Endothelial cell of umbilical vein (primary cell): ENCODE measurements around the gene KIRREL1. TPM values are rescaled to one million over a fixed set of nuclear protein-coding genes. Genes with fewer than 3 reads are reported as not detected.

Experiments
- BruUV-seq: library from RNA; stranded (reverse); fragments of 400-500 nt; replicated peaks from 2 replicates; lab custom pipeline; 2021; lab: Mats Ljungman, UMichigan
- CTCF ChIA-PET: fragments of 300-600, 350-600 bp; sonication (Branson Sonifier 250); formaldehyde crosslinking; loops from one replicate; lab custom pipeline; 2021; ENCODE audit warnings: antibody characterized with exemption, inconsistent platforms; lab: Charles Lee
- POLR2A ChIA-PET: fragments of 300-600, 350-600 bp; sonication (Branson Sonifier 250); formaldehyde crosslinking; loops from one replicate; lab custom pipeline; 2021; ENCODE audit warnings: antibody characterized with exemption, inconsistent platforms; lab: Charles Lee
- DNase-seq: peaks from one replicate; pipeline ENCODE4 v3.0.0-alpha.2; 2011; ENCODE audit warnings: low read depth, low spot score
- FAIRE-seq: peaks from 2 replicates; lab custom pipeline; 2011; peaks lifted over from hg19 to GRCh38; lab: Jason Lieb, UNC
- H2AFZ ChIP-seq: 2 replicates; pipeline ENCODE4 v1.6.0; 2012; ENCODE audit warnings: low read depth, low read length, control low read depth, inconsistent platforms
- H3K27ac ChIP-seq: 2 replicates; pipeline ENCODE4 v1.5.1; 2011; ENCODE audit warnings: low read depth, mild to moderate bottlenecking, control low read depth, low read length, moderate library complexity; ENCODE audit not compliant: insufficient read depth
- H3K27me3 ChIP-seq, 2 experiments: 2 replicates each; pipeline versions ENCODE4 v1.6.0 to v1.6.1; 2011; ENCODE audit warnings: low read length in 2 of 2, mixed read lengths in 1 of 2; ENCODE audit not compliant: control insufficient read depth in 2 of 2, insufficient read depth in 2 of 2
- H3K36me3 ChIP-seq, 2 experiments: 2 replicates in 1 of 2; 3 replicates in 1 of 2; pipeline ENCODE4 v1.5.1; 2011; ENCODE audit warnings: low read length in 2 of 2, mild to moderate bottlenecking in 1 of 2, moderate library complexity in 1 of 2; ENCODE audit not compliant: control insufficient read depth in 2 of 2, insufficient read depth in 2 of 2; ENCODE audit errors: extremely low read depth in 1 of 2
- H3K4me1 ChIP-seq: 3 replicates; pipeline ENCODE4 v1.5.1; 2011; ENCODE audit warnings: mild to moderate bottlenecking, low read length; ENCODE audit not compliant: control insufficient read depth, insufficient read depth; ENCODE audit errors: extremely low read depth
- H3K4me2 ChIP-seq: 2 replicates; pipeline ENCODE4 v1.6.1; 2011; ENCODE audit warnings: low read length, control low read depth, mixed read lengths; ENCODE audit not compliant: insufficient read depth
- H3K4me3 ChIP-seq, 3 experiments: fragments of 200-600 bp in 1 of 3; sonication (generic), shearing (Covaris generic) in 1 of 3; replicated peaks in 1 of 3; 2 replicates each; pipeline ENCODE4 v1.5.1; 2011 to 2016; ENCODE audit warnings: control low read depth in 3 of 3, low read length in 3 of 3, mild to moderate bottlenecking in 2 of 3, inconsistent platforms in 1 of 3, low read depth in 1 of 3, moderate library complexity in 1 of 3; ENCODE audit not compliant: insufficient read depth in 1 of 3
- H3K79me2 ChIP-seq: 2 replicates; pipeline ENCODE4 v1.6.0; 2012; ENCODE audit warnings: low read length, inconsistent platforms; ENCODE audit not compliant: control insufficient read depth, insufficient read depth
- H3K9ac ChIP-seq: replicated peaks from 2 replicates; pipeline ENCODE3; 2011; ENCODE audit warnings: low read length, control low read depth; ENCODE audit not compliant: insufficient read depth; ENCODE audit errors: extremely low read depth
- H3K9me1 ChIP-seq: replicated peaks from 3 replicates; pipeline ENCODE4 v1.6.0; 2011; ENCODE audit warnings: mild to moderate bottlenecking, low read length; ENCODE audit not compliant: control insufficient read depth, insufficient read depth; ENCODE audit errors: extremely low read depth
- H3K9me3 ChIP-seq: replicated peaks from 2 replicates; pipeline ENCODE4 v1.5.1; 2012; ENCODE audit warnings: low read length, inconsistent platforms; ENCODE audit not compliant: control insufficient read depth, insufficient read depth
- H4K20me1 ChIP-seq: replicated peaks from 2 replicates; pipeline ENCODE3; 2011; ENCODE audit warnings: mild to moderate bottlenecking, low read length; ENCODE audit not compliant: control insufficient read depth, insufficient read depth; ENCODE audit errors: extremely low read depth
- CTCF ChIP-seq, 2 donors: IDR thresholded peaks; 1 replicate in 1 of 2; 2 replicates in 1 of 2; pipeline ENCODE4 v1.5.1; 2011; ENCODE audit warnings: low read length in 2 of 2, mild to moderate bottlenecking in 2 of 2, moderate library complexity in 2 of 2, control low read depth in 1 of 2, inconsistent platforms in 1 of 2, low read depth in 1 of 2; ENCODE audit not compliant: insufficient read depth in 1 of 2; ENCODE audit errors: extremely low read depth in 1 of 2
- EZH2 ChIP-seq: IDR thresholded peaks from 2 replicates; pipeline ENCODE4 v1.6.1; 2012; ENCODE audit warnings: borderline replicate concordance, low read depth, mild to moderate bottlenecking, moderate library complexity, low read length, inconsistent platforms; ENCODE audit not compliant: severe bottlenecking
- FOS ChIP-seq: IDR thresholded peaks from 2 replicates; pipeline ENCODE4 v1.6.1; 2011; ENCODE audit warnings: mild to moderate bottlenecking, low read length, moderate library complexity, borderline replicate concordance; ENCODE audit not compliant: insufficient read depth
- GATA2 ChIP-seq: IDR thresholded peaks from 2 replicates; pipeline ENCODE4 v1.7.0; 2011; ENCODE audit warnings: low read depth, mild to moderate bottlenecking, moderate library complexity, mixed read lengths, low read length; ENCODE audit not compliant: insufficient read length, insufficient read depth
- JUN ChIP-seq: IDR thresholded peaks from 2 replicates; pipeline ENCODE4 v1.6.1; 2011; ENCODE audit warnings: borderline replicate concordance, low read depth; ENCODE audit not compliant: insufficient read length, insufficient read depth
- MAX ChIP-seq: IDR thresholded peaks from 2 replicates; pipeline ENCODE4 v1.6.1; 2011; ENCODE audit not compliant: insufficient read depth, insufficient read length
- MYC ChIP-seq: IDR thresholded peaks from one replicate; pipeline ENCODE4 v1.6.1; 2011; ENCODE audit warnings: mild to moderate bottlenecking, low read depth, low read length
- POLR2A ChIP-seq: IDR thresholded peaks from 2 replicates; pipeline ENCODE4 v1.6.1; 2012; ENCODE audit warnings: low read depth, mild to moderate bottlenecking, control low read depth, low read length
- POLR2AphosphoS5 ChIP-seq: IDR thresholded peaks from 2 replicates; pipeline ENCODE4 v1.6.1; 2012; ENCODE audit warnings: low read depth, mild to moderate bottlenecking, control low read depth, low read length, moderate library complexity; ENCODE audit not compliant: insufficient read depth
- dilution Hi-C: fragments of 300-500 bp; cut with MboI; formaldehyde crosslinking; loops from one replicate; pipeline ENCODE4 v1.15.0; 2019; ENCODE audit warnings: low sequenced_read_pairs; ENCODE audit not compliant: extremely low pct_ligation_motif_present
- intact Hi-C: fragments of 100-400 bp; cut with micrococcal nuclease; formaldehyde crosslinking; loops from one replicate; pipeline ENCODE4 v1.10.0; 2022
- polyA plus RNA-seq, 4 experiments: library from polyadenylated mRNA; depleted of rRNA in 3 of 4; stranded (reverse) in 3 of 4; unstranded in 1 of 4; fragments of >200 nt; gene quantifications; 2 replicates each; pipeline versions ENCODE4 v1.2.1 to v1.2.3, GENCODE V29; 2011 to 2012; ENCODE audit warnings: missing spikeins in 1 of 4
- total RNA-seq: library from RNA; stranded (reverse); gene quantifications from 2 replicates; pipeline ENCODE4 v1.2.3, GENCODE V29; 2021

KIRREL1 gene
- total and polyA plus RNA-seq, 2 donors (not counting 3 experiments of a cell fraction or from before 2014, with no cell fraction given) = 35.6 to 57.6 TPM

GRCh38 chr1:157984469-157984868 lies 9.0 kb upstream of the KIRREL1 start:
- BruUV-seq = no TSS peak
- TF ChIP-seq POLR2A = no peak
- TF ChIP-seq CTCF (IDR thresholded peaks at IDR 0.05; ENCODE audit: extremely low read depth in 1 of 2, insufficient read depth in 1 of 2, low read depth in 1 of 2, low read length in 2 of 2) = no peak
- no peak for TF ChIP-seq FOS
- Histone ChIP-seq H3K27ac (no peak overlapping the region), H3K36me3 (no peaks in the 10 kb centered on the region), H2AFZ (no peak overlapping the region), H3K27me3 (peaks cover 38 to 43% of the 10 kb centered on the region in 2 experiments), H3K9me1 (no peaks in the 10 kb centered on the region), H3K79me2 (no peaks in the 10 kb centered on the region), H4K20me1 (no peaks in the 10 kb centered on the region), H3K4me2 (no peak overlapping the region), H3K9me3 (no peaks in the 10 kb centered on the region), H3K9ac (no peak overlapping the region), H3K4me3 (no peak overlapping the region), H3K4me1 (no peaks in the 10 kb centered on the region)
- ChIA-PET POLR2A (no interaction called here), CTCF (interaction anchor here (0.8 to 3.1 kb wide), 13 partner anchors 8 to 1014 kb away, joined by 3 to 17 read pairs (median 4); no protein-coding TSS in a partner anchor)
- dilution Hi-C loops = no loop called here
- FAIRE-seq (no peak), DNase-seq (no peak)
- intact Hi-C loops = no loop called here

- peaks cover 42 to 43% of the 10 kb centered on the region in 2 experiments for H3K27me3 ChIP-seq
- no TSS peak for BruUV-seq
- H3K79me2 ChIP-seq = no peaks in the 10 kb centered on the region
- ChIA-PET CTCF (interaction anchor here (1.6 to 2.7 kb wide), 2 partner anchors 111 to 138 kb away, joined by 3 to 7 read pairs; no protein-coding TSS in a partner anchor), POLR2A (no interaction called here)
- H3K4me3 ChIP-seq = no peak overlapping the region
- no peaks in the 10 kb centered on the region for H3K36me3 ChIP-seq
- dilution Hi-C loops (no loop called here), intact Hi-C loops (no loop called here)
- DNase-seq = no peak
- H3K9me1 ChIP-seq = no peaks in the 10 kb centered on the region
- H3K4me1 ChIP-seq = no peaks in the 10 kb centered on the region
- no peaks in the 10 kb centered on the region for H4K20me1 ChIP-seq
- H3K27ac ChIP-seq = no peak overlapping the region
- TF ChIP-seq GATA2 = no peak
- no peak for TF ChIP-seq POLR2AphosphoS5
- TF ChIP-seq MYC = no peak
- TF ChIP-seq FOS = no peak
- TF ChIP-seq CTCF (IDR thresholded peaks at IDR 0.05; ENCODE audit: extremely low read depth in 1 of 2, insufficient read depth in 1 of 2, low read depth in 1 of 2, low read length in 2 of 2) = no peak
- no peak for TF ChIP-seq JUN
- no peak for TF ChIP-seq EZH2
- TF ChIP-seq POLR2A = no peak
- TF ChIP-seq MAX = no peak
- H3K4me2 ChIP-seq = no peak overlapping the region
- FAIRE-seq = no peak
- H2AFZ ChIP-seq = no peak overlapping the region
- no peaks in the 10 kb centered on the region for H3K9me3 ChIP-seq
- H3K9ac ChIP-seq = no peak overlapping the region
These were observed 8.0 kb upstream of the KIRREL1 start for GRCh38 chr1:157985473-157985872.
